ENCODE measurements around the gene KRT32.

- TF ChIP-seq CTCF (IDR thresholded peaks at IDR 0.05) (no peak), POLR2AphosphoS5 (IDR thresholded peaks at IDR 0.05; ENCODE audit: low read depth, low read length) (no peak)
Measured at GRCh38 chr17:41446806-41447205, 20.4 kb downstream of the KRT32 start.

Measured in Panc1 (cell line).